Measurements from ENCODE around the gene NEK6. TPM values are rescaled to one million over a fixed set of nuclear protein-coding genes. Genes with fewer than 3 reads are reported as not detected.

Gene NEK6
- total RNA-seq, 1 experiment from 2014 or later: 21.1 TPM

- Histone ChIP-seq H3K9ac (ENCODE audit: low read length) (no peak overlapping the region), H2AFZ (ENCODE audit: low read length) (no peak overlapping the region), H3K9me2 (replicated peaks; ENCODE audit: low read length) (no peaks in the 10 kb centered on the region), H3K4me3 (ENCODE audit: low read length) (no peak overlapping the region), H3K4me2 (ENCODE audit: low read length) (no peak overlapping the region), H3K9me3 (ENCODE audit: low read length) (no peaks in the 10 kb centered on the region), H3K27me3 (ENCODE audit: low read length) (no peaks in the 10 kb centered on the region), H4K20me1 (ENCODE audit: low read length) (peaks cover 74% of the 10 kb centered on the region), H3F3A (ENCODE audit: low read length, unreplicated experiment) (no peaks in the 10 kb centered on the region), H3K27ac (ENCODE audit: low read length) (no peak overlapping the region), H3K4me1 (ENCODE audit: insufficient read depth, low read length) (no peaks in the 10 kb centered on the region), H3K36me3 (ENCODE audit: low read depth, low read length) (peaks cover 3% of the 10 kb centered on the region; the same call in 1 of the 2 replicates), H3K79me2 (ENCODE audit: low read length) (peaks cover 90% of the 10 kb centered on the region)
- ChIA-PET CTCF (no interaction called here), POLR2A (ENCODE audit: unreplicated experiment) (no interaction called here)
- no TSS peak for BruUV-seq (replicated peaks)
- ATAC-seq (no peak), DNase-seq (no peak)
- intact Hi-C loops (cut with micrococcal nuclease): no loop called here
- no peak for TF ChIP-seq EZH2phosphoT487 (IDR thresholded peaks at IDR 0.05; ENCODE audit: borderline replicate concordance, low read length)
- TF ChIP-seq EZH2 (IDR thresholded peaks at IDR 0.05; ENCODE audit: low read length, unreplicated experiment): no peak
- TF ChIP-seq CTCF (conservative IDR thresholded peaks at IDR 0.05; ENCODE audit: low read depth, low read length): no peak
These were observed 102.3 kb downstream of the NEK6 start for GRCh38 chr9:124359855-124360678.

- H3F3A ChIP-seq (ENCODE audit: low read length, unreplicated experiment): no peaks in the 10 kb centered on the region
- no TSS peak for BruUV-seq (replicated peaks)
- H2AFZ ChIP-seq (ENCODE audit: low read length): no peak overlapping the region
- no peak for DNase-seq
- TF ChIP-seq EZH2phosphoT487 (IDR thresholded peaks at IDR 0.05; ENCODE audit: borderline replicate concordance, low read length): no peak
- ChIA-PET CTCF (no interaction called here), POLR2A (ENCODE audit: unreplicated experiment) (no interaction called here)
- H3K4me3 ChIP-seq (ENCODE audit: low read length): no peak overlapping the region
- H3K4me1 ChIP-seq (ENCODE audit: insufficient read depth, low read length): no peaks in the 10 kb centered on the region
- intact Hi-C loops (cut with micrococcal nuclease): no loop called here
- ATAC-seq: no peak
- no peaks in the 10 kb centered on the region for H3K9me2 ChIP-seq (replicated peaks; ENCODE audit: low read length)
- H3K9me3 ChIP-seq (ENCODE audit: low read length): no peaks in the 10 kb centered on the region
- H3K36me3 ChIP-seq (ENCODE audit: low read depth, low read length): no peaks in the 10 kb centered on the region; the same call in 1 of the 2 replicates
- no peaks in the 10 kb centered on the region for H3K27me3 ChIP-seq (ENCODE audit: low read length)
- H4K20me1 ChIP-seq (ENCODE audit: low read length): peaks cover 75% of the 10 kb centered on the region
- peaks cover 96% of the 10 kb centered on the region for H3K79me2 ChIP-seq (ENCODE audit: low read length)
- H3K9ac ChIP-seq (ENCODE audit: low read length): no peak overlapping the region
- H3K4me2 ChIP-seq (ENCODE audit: low read length): no peak overlapping the region
- H3K27ac ChIP-seq (ENCODE audit: low read length): no peak overlapping the region
These were observed 103.4 kb downstream of the NEK6 start for GRCh38 chr9:124361128-124361527.

GRCh38 chr9:124363326-124364096 is 105.8 kb downstream of the NEK6 start:
- H3K79me2 ChIP-seq (ENCODE audit: low read length): peaks cover 98% of the 10 kb centered on the region
- H3K9me2 ChIP-seq (replicated peaks; ENCODE audit: low read length): no peaks in the 10 kb centered on the region
- H3K9ac ChIP-seq (ENCODE audit: low read length): no peak overlapping the region
- H3K27ac ChIP-seq (ENCODE audit: low read length): no peak overlapping the region
- 0 out of 2 replicates have a peak, but pooled peaks cover 4% of the 10 kb centered on the region for H3K4me1 ChIP-seq (ENCODE audit: insufficient read depth, low read length)
- no peak overlapping the region for H3K4me3 ChIP-seq (ENCODE audit: low read length)
- H3K4me2 ChIP-seq (ENCODE audit: low read length): no peak overlapping the region
- H3K36me3 ChIP-seq (ENCODE audit: low read depth, low read length): no peaks in the 10 kb centered on the region; the same call in 1 of the 2 replicates
- no peaks in the 10 kb centered on the region for H3K27me3 ChIP-seq (ENCODE audit: low read length)
- DNase-seq (no peak), ATAC-seq (no peak)
- CTCF ChIA-PET: no interaction called here
- POLR2A ChIA-PET (ENCODE audit: unreplicated experiment): no interaction called here
- BruUV-seq (replicated peaks): no TSS peak
- H3K9me3 ChIP-seq (ENCODE audit: low read length): no peaks in the 10 kb centered on the region
- no peaks in the 10 kb centered on the region for H3F3A ChIP-seq (ENCODE audit: low read length, unreplicated experiment)
- no peak for TF ChIP-seq EZH2 (IDR thresholded peaks at IDR 0.05; ENCODE audit: low read length, unreplicated experiment)
- TF ChIP-seq CTCF (conservative IDR thresholded peaks at IDR 0.05; ENCODE audit: low read depth, low read length): no peak
- TF ChIP-seq EZH2phosphoT487 (IDR thresholded peaks at IDR 0.05; ENCODE audit: borderline replicate concordance, low read length): no peak
- intact Hi-C loops (cut with micrococcal nuclease): no loop called here
- H4K20me1 ChIP-seq (ENCODE audit: low read length): peaks cover 61% of the 10 kb centered on the region
- H2AFZ ChIP-seq (ENCODE audit: low read length): no peak overlapping the region
